ENCODE data around the gene MTR.
"Not testable (repeated sequence)": the region's sequence is repeated elsewhere in the genome, so short reads cannot be mapped to it uniquely, and the experiment has no call there.

Gene MTR

DNA sequence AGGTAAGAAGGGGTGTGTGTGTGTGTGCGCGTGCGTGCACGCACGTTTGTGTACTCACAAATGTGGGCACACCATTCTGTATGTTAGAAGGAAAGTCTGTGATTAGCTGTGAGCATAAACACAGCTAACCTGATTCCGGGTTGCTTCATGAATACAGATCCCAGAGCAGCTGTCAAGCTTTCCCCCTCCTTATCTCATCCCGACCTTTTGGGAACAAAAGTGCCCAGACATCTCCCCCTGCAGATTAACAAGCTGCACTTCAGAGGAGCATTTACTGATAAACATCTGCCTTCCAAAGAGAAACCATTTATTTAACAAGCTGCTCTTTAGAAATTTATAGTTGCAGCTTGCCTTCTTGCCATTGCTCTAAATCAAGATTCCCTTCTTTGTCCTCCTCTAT is 112.1 kb downstream of the MTR start:
- no peak for DNase-seq (ENCODE audit: low read depth)

DNA sequence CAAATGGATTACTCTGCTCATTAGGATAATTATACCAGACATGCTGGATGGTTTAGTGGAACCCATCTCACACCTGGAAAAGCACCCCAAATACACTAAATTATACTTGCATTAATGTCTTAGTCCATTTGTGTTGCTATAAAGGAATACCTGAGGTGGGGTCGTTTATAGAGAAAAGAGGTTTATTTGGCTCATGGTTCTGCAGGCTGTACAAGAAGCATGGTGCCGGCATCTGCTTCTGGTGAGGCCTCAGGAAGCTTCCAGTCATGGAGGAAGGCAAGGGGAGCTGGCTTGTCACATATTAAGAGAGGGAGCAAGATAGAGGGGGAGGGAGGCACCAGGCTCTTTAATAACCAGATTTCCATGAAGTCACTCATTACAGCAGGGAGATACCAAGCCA is 113.6 kb downstream of the MTR start:
- no peak for DNase-seq (ENCODE audit: low read depth)

DNA sequence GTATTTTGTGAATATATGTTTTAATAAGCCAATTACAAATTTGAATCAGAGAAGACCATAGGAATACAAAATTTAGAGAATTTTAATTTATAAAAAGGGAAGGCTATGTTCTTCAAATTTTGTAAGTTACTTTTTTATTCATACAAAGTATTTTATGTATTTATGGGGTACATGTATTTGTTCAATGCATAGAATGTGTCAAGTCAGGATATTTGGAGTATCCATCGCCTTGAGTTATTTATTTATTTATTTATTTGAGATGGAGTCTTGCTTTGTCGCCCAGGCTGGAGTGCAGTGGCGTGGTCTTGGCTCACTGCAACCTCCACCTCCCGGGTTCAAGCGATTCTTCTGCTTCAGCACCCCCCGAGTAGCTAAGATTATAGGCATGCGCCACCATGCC is 116.0 kb downstream of the MTR start:
- not testable (repeated sequence) for DNase-seq (ENCODE audit: low read depth)

DNA sequence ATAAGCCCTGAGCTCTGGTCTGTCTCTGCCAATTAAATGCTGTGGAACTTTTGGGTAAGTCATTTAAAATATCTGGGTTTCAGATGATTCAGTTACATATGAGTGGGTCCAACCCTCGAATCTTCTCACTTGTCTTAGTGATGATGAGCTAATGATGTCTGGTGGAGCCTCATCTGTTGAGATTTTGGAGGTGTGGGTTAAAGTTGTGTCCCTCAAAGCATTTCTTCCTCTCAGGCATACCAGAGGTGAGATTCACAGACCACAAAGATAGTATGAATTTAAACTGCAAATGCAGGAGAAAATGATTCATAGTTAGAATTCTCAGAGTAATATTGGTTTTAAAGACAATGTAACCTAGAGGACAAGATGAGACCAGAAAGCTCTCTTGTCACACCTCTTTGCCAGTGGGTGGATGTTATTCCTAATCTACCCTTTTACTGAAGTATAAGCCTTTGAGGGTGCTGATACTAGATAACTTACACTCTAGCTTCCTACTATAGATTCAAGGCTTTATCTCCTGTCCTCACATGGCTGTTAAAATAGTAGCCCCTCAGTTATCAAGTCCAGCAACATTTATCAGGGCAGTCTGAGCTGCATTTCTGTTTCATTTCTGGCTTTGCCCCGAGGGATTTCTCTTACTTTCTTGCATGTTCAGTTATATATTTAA is 118.4 kb downstream of the MTR start:
- peak; percentile 49 for DNase-seq (ENCODE audit: low read depth)

DNA sequence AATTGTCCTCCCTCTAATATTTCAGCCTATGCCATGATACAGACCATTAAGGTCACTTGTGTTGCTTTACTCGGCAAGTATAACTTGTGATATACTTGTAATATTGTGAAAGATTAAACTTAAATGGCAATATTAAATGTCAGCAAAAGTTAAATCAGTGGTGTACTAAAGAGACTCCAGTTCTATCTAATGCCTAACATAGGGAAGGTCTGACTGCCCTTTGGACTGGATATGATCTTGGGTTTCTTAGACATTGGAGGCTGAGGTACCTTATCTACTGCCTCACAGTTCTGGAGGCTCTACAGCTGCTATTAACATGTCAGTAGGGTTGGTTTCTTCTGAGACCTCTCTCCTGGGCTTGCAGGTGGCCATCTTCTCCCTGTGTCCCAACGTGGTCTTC is 119.3 kb downstream of the MTR start:
- DNase-seq (ENCODE audit: low read depth): no peak

DNA sequence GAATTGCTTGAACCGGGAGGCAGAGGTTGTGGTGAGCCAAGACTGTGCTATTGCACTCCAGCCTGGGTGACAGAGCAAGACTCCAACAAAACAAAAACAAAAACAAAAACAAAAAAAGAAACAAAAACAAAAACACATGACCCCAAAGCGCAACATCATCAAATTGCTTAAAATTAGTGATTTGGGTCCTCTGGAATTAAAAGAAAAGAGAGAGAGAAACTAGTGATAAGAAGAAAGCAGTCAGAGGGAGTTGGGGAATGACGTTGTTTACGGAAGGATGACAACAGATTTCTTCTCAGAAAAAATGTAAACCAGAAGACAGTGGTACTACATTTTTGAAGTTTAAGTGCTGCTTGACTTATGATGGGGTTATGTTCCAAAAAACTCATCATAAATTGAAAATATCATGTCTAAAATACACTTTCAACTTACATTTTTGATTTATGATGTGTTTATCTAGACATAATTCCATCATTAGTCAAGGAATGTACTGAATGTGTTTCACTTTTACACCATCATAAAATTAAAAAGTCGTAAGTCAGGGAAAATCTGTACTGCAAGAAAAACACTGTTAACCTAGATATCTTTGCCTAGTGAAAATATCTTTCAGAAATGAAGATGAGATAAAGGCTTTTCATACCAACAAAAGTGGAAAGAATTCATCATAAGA is 121.2 kb downstream of the MTR start:
- DNase-seq (ENCODE audit: low read depth): peak; percentile 27

DNA sequence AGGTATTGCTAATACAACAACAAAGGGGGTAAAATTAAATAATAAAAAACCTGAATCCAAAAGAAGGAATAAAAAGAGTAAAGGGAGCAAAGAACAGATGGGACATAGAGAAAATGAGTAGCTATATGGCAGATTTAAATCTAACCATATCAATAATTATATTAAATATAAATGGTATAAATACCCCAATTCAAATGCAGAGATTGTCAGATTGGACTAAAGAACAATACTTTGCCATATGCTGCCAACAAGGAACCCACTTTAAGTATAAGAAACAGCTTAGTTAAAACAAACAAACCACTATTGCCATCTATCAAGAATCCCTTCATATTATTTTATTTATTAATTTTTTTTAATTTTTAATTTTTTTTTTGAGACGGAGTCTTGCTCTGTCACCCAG is 122.4 kb downstream of the MTR start:
- no peak for DNase-seq (ENCODE audit: low read depth)

DNA sequence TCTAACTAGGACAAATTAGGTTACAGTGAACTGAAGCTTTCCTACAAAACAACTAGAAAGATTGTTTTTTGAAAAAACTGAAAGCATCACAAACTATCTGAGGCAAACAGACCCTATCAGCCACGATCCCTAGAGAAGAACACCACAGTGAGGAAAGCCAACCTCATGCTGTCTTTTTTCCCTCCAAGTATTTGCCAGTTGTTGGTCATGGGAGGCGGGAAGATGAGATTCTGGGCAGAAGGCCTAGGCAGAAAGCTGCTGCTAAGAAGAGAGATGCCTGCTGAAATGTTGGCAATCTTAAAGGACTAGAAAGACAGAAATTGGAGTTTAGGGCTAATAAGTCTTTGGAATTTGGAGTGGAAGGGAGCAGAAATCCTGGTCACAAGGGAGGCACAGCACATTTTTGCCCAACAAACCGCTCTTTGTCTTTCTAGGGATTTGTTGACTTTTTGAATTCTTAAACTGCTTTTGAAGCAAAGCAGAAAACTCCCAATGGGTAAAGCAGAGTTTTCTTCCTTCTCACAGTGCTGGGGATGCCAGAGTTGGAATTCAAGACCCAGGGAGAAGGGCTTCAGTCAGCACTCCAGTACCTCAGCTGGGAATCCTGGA is 125.3 kb downstream of the MTR start:
- no peak for DNase-seq (ENCODE audit: low read depth)

DNA sequence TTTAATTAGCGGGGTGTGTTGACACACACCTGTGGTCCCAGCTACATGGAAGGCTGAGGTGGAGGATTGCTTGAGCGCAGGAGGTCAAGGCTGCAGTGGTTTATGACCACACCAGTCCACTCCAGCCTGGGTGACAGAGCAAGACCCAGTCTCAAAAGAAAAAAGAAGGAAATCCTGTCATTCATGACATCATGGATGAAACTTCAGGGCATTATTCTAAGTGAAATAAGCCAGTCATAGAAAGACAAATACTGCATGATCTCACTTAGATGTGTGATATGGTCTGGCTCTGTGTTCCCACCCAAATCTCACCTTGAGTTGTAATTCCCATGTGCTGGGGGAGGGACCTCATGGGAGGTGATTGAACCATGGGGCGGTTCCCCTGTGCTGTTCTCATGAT is 126.5 kb downstream of the MTR start:
- DNase-seq (ENCODE audit: low read depth): no peak

DNA sequence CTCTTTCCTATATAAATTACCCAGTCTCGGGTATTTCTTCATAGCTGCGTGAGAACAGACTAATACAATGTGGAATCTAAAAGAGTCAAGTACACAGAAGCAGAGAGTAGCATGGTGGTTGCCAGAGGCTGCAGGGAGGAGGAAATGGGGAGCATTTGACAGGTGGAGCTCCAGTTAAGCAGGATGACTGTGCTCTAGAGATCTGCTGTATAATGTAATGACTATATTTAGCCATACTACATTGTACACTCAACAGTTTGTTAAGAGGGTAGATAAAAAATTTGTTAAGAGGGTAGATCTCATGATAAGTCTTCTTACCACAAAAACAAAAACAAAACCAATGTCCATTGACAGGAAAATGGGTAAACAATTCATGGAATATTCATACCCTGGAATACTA is 127.1 kb downstream of the MTR start:
- no peak for DNase-seq (ENCODE audit: low read depth)

DNA sequence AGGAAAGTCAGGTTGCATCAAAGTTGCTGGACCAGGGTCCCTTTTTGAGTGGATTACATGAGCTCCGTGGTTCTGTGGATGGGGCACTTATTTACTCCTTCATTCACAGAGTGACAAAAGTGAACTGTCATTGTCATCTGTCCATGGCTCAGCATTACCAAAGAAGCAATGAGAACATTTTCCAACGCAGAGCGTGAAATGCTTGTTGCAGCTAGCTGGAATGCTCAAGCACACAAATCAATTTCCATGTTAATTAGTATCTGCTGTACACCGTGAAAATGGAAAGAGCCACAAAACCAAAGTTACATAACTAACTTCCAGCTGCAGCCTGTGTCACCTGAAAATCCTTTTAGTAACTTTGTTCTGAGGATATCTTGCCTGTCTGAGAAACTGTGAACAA is 130.3 kb downstream of the MTR start:
- DNase-seq (ENCODE audit: low read depth): no peak

DNA sequence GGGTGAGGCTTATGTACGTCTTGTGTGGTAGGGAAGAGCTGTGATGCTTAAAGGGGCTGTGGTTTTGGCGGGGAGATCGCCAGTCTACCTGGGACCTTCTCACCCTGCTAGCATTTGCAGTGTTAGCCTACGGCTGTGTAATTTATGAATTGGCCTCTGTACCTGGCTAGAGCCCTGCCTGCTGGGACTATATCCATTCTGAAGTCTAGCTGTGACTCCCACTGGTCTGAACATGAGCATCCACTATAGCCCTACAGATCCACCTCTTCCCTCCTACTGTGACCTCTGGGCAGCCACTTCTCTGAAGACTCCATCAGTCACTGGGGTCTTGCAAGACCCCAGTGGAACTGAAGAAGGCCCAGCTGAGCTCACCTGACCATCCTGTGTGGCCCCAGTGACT is 135.4 kb downstream of the MTR start:
- no peak for DNase-seq (ENCODE audit: low read depth)

DNA sequence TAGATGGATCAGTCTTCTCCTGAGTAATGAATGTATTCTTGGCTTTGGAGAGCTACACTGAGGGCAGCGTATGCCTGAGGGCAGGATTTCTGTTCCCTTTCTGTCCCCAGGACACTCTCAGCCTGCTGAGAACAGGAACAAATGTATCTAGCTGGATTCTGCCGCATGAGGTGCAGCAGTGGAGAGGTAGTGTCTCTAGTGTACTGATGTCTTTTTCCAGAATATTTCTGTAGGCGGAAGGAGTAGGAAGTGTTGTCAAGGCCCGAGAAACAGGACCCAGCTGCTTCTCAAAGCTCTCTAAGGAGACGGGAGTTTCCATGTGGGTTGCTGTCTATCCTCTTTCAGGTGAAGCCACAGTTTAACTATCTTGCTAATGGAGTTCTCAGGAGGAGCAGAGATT is 143.7 kb downstream of the MTR start:
- DNase-seq (ENCODE audit: low read depth): no peak

DNA sequence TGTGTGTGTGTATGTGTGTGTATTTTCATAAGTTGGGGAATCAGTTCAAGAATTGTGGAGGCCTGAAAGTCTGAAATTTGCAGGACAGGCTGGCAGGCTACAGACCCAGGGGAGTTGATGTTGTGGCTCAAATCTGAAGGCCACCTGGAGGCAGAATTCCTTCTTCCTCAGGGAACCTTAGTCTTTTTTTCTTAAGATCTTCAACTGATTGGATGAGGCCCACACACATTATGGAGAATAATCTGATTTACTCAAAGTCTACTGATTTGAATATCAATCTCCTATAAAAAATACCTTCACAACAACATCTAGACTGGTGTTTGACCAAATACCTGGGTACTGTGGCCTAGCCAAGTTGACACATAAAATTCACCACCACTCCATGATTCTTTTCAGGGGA is 147.3 kb downstream of the MTR start:
- DNase-seq (ENCODE audit: low read depth): no peak

DNA sequence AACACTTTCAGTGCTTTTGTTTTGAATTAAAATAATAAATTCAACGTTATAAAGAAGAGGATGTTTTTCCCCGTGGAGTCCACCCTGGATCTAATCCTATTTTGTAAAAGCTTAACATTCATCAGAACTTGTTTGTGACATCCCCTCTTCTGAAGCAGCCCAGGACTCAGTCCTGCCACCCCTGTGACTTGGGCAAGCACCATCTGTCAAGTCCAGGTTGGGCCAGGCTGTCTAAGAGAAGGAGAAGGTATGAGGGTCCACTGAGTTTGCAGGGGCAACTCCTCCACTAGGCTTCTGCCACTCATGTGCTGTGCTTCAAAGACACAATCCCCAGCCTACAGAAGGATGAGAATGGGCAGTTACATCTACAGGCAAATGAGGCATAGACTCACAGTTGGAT is 149.5 kb downstream of the MTR start:
- DNase-seq (ENCODE audit: low read depth): no peak

DNA sequence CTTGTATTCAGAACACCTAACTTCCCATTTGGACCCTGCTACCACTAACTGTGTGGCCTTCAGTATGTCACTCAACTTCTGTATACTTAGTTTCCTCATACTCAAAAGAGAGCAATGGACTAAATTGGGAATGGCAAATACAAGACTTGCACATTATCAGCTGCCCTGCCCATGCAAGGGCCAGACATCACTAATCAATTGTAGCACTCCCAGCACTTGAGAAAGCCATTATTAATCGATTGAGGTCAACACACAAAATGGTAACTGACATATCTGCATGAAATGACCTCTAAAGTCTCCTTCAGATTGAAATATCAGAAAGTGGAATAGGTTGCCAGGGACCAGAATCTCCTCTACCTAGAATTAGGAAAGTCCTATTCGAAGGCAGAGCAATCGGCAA is 149.9 kb downstream of the MTR start:
- DNase-seq (ENCODE audit: low read depth): no peak

DNA sequence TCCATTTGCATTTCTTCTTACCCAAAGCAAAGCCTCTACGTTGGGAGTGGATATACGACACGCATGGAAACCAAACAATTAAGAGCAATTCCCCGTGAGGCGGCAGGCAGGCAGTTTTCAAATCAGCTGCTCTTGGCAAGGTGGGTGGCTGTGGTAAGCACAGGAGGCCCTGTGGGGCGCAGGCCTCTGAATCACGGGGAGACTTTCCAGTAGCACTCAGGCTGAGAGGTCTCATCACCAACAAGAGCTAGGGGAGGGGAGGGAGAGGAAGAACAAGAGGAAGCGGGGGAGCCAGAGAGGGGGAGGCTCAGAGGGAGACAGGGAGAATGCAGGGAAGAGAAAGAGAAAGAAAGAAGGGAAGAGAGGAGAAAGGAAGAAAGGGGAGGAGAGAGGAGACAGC is 152.7 kb downstream of the MTR start:
- no peak for DNase-seq (ENCODE audit: low read depth)

DNA sequence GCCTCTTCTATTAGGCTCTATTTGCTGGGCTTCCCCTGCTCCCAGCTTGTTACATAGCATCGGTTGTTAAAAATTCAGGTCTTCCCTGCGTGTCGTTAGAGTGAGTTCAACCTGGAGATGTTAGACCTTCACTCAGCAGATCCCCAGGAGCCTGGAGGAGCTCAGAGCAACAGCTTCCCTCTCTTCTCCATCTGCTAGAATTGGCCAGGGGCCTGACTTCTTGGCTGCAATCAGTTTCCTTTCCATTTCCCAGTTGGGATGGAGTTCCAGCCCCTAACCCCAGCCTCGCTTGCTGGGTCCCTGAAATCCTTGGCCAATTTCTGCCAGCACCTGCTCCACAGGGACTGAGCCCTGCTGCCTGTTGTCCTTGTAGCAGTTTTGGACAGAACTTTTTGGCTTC is 153.3 kb downstream of the MTR start:
- no peak for DNase-seq (ENCODE audit: low read depth)

DNA sequence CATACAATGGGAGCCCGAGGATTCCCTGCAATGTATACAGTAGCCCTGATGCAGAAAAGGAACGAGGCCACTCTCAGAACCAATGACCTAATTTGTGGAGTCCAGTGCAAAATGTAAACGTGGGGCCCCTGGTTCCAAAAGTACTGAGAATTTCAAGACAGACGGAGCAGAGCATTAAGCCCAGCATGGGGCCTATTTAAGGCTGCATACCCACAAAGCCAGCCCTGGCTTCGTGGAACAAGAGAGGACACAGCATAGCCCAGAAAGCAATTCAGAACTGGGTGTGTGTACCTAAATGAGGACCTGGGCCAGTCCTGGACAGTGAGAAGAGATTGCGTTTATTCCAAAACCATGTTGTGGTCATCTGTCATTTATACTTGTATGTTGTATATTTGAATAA is 153.9 kb downstream of the MTR start:
- no peak for DNase-seq (ENCODE audit: low read depth)

DNA sequence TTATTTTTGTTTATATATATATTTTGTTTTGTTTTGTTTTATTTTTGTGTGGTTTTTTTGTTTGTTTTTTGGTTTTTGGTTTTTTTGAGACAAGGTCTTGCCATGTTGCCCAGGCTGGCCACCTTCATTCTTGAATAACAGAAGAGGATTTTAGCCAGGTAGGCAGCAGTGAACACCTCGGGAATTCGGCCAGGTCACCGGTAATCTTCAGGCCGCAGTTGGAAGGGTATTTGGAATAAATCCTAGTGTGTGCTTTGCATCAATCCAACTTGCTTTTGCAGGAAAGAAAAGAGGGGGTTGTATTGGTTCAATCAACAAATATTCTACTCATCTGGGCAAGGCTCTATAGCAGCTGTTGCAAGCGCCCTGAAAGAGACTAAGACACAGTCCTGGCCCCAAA is 155.3 kb downstream of the MTR start:
- no peak for DNase-seq (ENCODE audit: low read depth)

DNA sequence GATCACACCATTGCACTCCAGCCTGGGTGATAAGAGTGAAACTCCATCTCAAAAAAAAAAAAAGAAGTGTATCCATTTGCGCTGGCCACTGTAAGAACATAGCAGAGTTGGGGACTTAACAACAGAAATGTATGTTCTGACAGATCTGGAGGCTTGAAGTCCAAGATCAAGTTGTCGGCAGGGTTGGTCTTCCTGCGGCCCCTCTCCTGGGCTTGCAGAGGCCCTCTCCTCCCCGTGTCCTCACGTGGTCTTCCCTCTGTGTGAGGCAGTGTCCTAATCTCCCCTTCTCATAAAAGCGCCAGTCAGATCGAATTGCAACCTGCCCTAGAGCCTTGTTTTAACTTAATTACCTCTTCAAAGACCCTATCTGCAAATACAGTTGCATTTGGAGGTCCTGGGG is 156.6 kb downstream of the MTR start:
- no peak for DNase-seq (ENCODE audit: low read depth)

DNA sequence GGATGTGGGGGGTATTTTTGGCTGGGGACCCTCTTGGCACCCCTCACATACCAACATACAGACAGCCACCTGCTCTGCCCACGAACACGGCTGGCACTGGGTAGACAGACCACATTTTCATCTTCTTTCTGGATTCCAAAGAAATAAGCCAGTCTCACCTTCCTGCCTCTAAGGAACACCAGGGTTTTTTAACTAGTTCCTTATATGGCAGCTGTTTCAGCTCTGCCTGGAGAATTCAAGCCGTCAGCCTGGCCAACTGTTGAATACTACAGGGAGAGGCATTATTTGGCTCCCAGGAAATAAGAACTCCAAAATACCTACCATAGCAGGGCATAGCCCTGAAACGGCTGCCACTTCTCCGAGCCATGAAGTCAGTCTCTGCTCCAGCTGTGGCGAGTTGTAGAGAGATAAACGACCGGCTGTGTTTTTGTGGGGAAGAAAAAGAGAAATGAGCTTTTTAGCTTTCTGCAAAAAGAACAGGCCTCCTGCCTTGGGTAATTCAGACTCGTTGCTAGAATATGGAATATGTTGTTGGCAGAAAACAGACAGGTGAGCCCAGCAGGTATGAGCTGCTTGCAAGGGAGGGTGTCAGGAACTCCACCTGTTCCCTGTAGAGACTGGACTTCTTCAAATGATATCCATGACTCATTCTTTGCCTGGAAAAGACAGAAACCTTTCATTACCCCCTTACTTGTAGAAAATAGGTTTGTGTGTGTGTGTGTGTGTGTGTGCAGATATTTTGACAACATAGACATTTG is 157.3 kb downstream of the MTR start:
- no peak for DNase-seq (ENCODE audit: low read depth)

DNA sequence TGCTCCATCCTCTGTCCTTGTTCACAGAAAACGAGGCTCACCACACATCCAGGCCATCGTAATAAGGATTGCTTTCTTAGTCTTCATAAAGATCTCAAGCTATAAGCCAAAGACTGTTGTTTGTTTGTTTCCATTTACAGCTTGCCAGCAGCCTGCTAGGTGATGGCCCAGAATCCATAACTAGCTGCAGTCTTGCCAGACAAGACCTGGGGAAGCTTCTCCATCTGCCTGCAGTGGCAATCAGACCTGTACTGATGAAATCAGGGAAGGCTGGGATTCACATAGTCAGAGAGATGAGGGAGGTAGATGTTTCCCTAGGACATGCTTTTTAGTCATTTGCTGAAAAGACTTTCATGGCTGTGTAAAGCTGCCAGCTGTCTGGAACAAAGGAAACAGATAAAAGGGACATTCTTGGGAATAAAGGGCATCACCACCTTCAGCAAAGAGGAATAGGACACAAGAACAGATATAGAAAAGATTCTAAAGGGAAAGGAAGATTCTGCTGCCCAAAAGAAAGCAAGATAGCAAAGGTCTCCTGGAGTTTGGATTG is 158.1 kb downstream of the MTR start:
- no peak for DNase-seq (ENCODE audit: low read depth)
